ENCODE measurements around the gene MAPK13. TPM values are rescaled to one million over a fixed set of nuclear protein-coding genes. Genes with fewer than 3 reads are reported as not detected.

The MAPK13 gene
- total RNA-seq, 1 donor from 2014 or later, result 34.7 TPM

GRCh38 chr6:36149476-36149875 is 19.2 kb downstream of the MAPK13 start:
- DNase-seq (ENCODE audit: low spot score), result no peak
- Mint-ChIP-seq H3K9me3 (peaks cover 9% of the 10 kb centered on the region), H3K36me3 (ENCODE audit: low read depth) (peaks cover 9% of the 10 kb centered on the region), H3K4me1 (ENCODE audit: low read depth) (peaks cover 16% of the 10 kb centered on the region), H3K27ac (no peak overlapping the region), H3K4me3 (ENCODE audit: low read depth) (no peak overlapping the region), H3K27me3 (ENCODE audit: low read depth) (no peaks in the 10 kb centered on the region)
- intact Hi-C loops (cut with micrococcal nuclease), result no loop called here

GRCh38 chr6:36150283-36150682 is 20.0 kb downstream of the MAPK13 start:
- H3K27me3 Mint-ChIP-seq (ENCODE audit: low read depth), result no peaks in the 10 kb centered on the region
- H3K27ac Mint-ChIP-seq, result peak overlapping the region; percentile 23
- peaks cover 10% of the 10 kb centered on the region for H3K36me3 Mint-ChIP-seq (ENCODE audit: low read depth)
- peaks cover 16% of the 10 kb centered on the region for H3K4me1 Mint-ChIP-seq (ENCODE audit: low read depth)
- DNase-seq (ENCODE audit: low spot score), result no peak
- peaks cover 14% of the 10 kb centered on the region for H3K9me3 Mint-ChIP-seq
- intact Hi-C loops (cut with micrococcal nuclease), result no loop called here
- no peak overlapping the region for H3K4me3 Mint-ChIP-seq (ENCODE audit: low read depth)

GRCh38 chr6:36154286-36154685 is 24.0 kb downstream of the MAPK13 start:
- peaks cover 22% of the 10 kb centered on the region for H3K9me3 Mint-ChIP-seq
- intact Hi-C loops (cut with micrococcal nuclease), result no loop called here
- H3K4me1 Mint-ChIP-seq (ENCODE audit: low read depth), result peaks cover 8% of the 10 kb centered on the region
- H3K27ac Mint-ChIP-seq, result no peak overlapping the region
- H3K4me3 Mint-ChIP-seq (ENCODE audit: low read depth), result no peak overlapping the region
- H3K27me3 Mint-ChIP-seq (ENCODE audit: low read depth), result no peaks in the 10 kb centered on the region
- no peak for DNase-seq (ENCODE audit: low spot score)
- peaks cover 11% of the 10 kb centered on the region for H3K36me3 Mint-ChIP-seq (ENCODE audit: low read depth)

- no peak for DNase-seq (ENCODE audit: low spot score)
- H3K9me3 Mint-ChIP-seq, result peaks cover 28% of the 10 kb centered on the region
- peaks cover 11% of the 10 kb centered on the region for H3K36me3 Mint-ChIP-seq (ENCODE audit: low read depth)
- H3K27me3 Mint-ChIP-seq (ENCODE audit: low read depth), result no peaks in the 10 kb centered on the region
- intact Hi-C loops (cut with micrococcal nuclease), result no loop called here
- no peak overlapping the region for H3K27ac Mint-ChIP-seq
- no peak overlapping the region for H3K4me3 Mint-ChIP-seq (ENCODE audit: low read depth)
- peaks cover under 1% of the 10 kb centered on the region for H3K4me1 Mint-ChIP-seq (ENCODE audit: low read depth)
Measured at GRCh38 chr6:36155662-36156061, 25.3 kb downstream of the MAPK13 start.

- no peak overlapping the region for H3K4me3 Mint-ChIP-seq (ENCODE audit: low read depth)
Measured at GRCh38 chr6:36160147-36160760, 29.9 kb downstream of the MAPK13 start.

GRCh38 chr6:36169023-36170007 is 39.0 kb downstream of the MAPK13 start:
- no peaks in the 10 kb centered on the region for H3K27me3 Mint-ChIP-seq (ENCODE audit: low read depth)

More at GRCh38 chr6:36160147-36160760, 29.9 kb downstream of the MAPK13 start:
- intact Hi-C loops (cut with micrococcal nuclease), result no loop called here
- Mint-ChIP-seq H3K36me3 (ENCODE audit: low read depth) (peaks cover 4% of the 10 kb centered on the region), H3K4me1 (ENCODE audit: low read depth) (no peaks in the 10 kb centered on the region), H3K9me3 (peaks cover 19% of the 10 kb centered on the region), H3K27ac (no peak overlapping the region), H3K27me3 (ENCODE audit: low read depth) (no peaks in the 10 kb centered on the region)
- no peak for DNase-seq (ENCODE audit: low spot score)

GRCh38 chr6:36170704-36171103 is 40.4 kb downstream of the MAPK13 start:
- H3K36me3 Mint-ChIP-seq (ENCODE audit: low read depth), result peaks cover 6% of the 10 kb centered on the region
- H3K4me1 Mint-ChIP-seq (ENCODE audit: low read depth), result peaks cover 33% of the 10 kb centered on the region
- DNase-seq (ENCODE audit: low spot score), result no peak
- peaks cover 8% of the 10 kb centered on the region for H3K9me3 Mint-ChIP-seq
- H3K4me3 Mint-ChIP-seq (ENCODE audit: low read depth), result no peak overlapping the region
- H3K27ac Mint-ChIP-seq, result no peak overlapping the region
- intact Hi-C loops (cut with micrococcal nuclease), result no loop called here
- H3K27me3 Mint-ChIP-seq (ENCODE audit: low read depth), result no peaks in the 10 kb centered on the region

More at GRCh38 chr6:36169023-36170007, 39.0 kb downstream of the MAPK13 start:
- peaks cover 6% of the 10 kb centered on the region for H3K36me3 Mint-ChIP-seq (ENCODE audit: low read depth)
- H3K9me3 Mint-ChIP-seq, result peaks cover 8% of the 10 kb centered on the region
- H3K4me3 Mint-ChIP-seq (ENCODE audit: low read depth), result no peak overlapping the region
- no peak for DNase-seq (ENCODE audit: low spot score)
- intact Hi-C loops (cut with micrococcal nuclease), result loop anchor here (5.0 kb wide), 1 partner anchor 37 kb away; the partner anchor contains the start of gene MAPK13
- peaks cover 33% of the 10 kb centered on the region for H3K4me1 Mint-ChIP-seq (ENCODE audit: low read depth)
- H3K27ac Mint-ChIP-seq, result peak overlapping the region; percentile 78

- H3K9me3 Mint-ChIP-seq, result peaks cover 8% of the 10 kb centered on the region
- H3K27me3 Mint-ChIP-seq (ENCODE audit: low read depth), result no peaks in the 10 kb centered on the region
- H3K4me1 Mint-ChIP-seq (ENCODE audit: low read depth), result peaks cover 33% of the 10 kb centered on the region
- intact Hi-C loops (cut with micrococcal nuclease), result no loop called here
- no peak for DNase-seq (ENCODE audit: low spot score)
- H3K27ac Mint-ChIP-seq, result no peak overlapping the region
- no peak overlapping the region for H3K4me3 Mint-ChIP-seq (ENCODE audit: low read depth)
- H3K36me3 Mint-ChIP-seq (ENCODE audit: low read depth), result peaks cover 6% of the 10 kb centered on the region
Measured at GRCh38 chr6:36171573-36171972, 41.3 kb downstream of the MAPK13 start.

- Mint-ChIP-seq H3K4me1 (ENCODE audit: low read depth) (peaks cover 15% of the 10 kb centered on the region), H3K9me3 (peaks cover 23% of the 10 kb centered on the region), H3K36me3 (ENCODE audit: low read depth) (peaks cover 17% of the 10 kb centered on the region), H3K27ac (no peak overlapping the region), H3K27me3 (ENCODE audit: low read depth) (peaks cover 4% of the 10 kb centered on the region), H3K4me3 (ENCODE audit: low read depth) (no peak overlapping the region)
- DNase-seq (ENCODE audit: low spot score), result no peak
- intact Hi-C loops (cut with micrococcal nuclease), result no loop called here
Measured at GRCh38 chr6:36177166-36177565, 46.9 kb downstream of the MAPK13 start.

- H3K36me3 Mint-ChIP-seq (ENCODE audit: low read depth), result peaks cover 17% of the 10 kb centered on the region
- no peak overlapping the region for H3K27ac Mint-ChIP-seq
- no peak overlapping the region for H3K4me3 Mint-ChIP-seq (ENCODE audit: low read depth)
- DNase-seq (ENCODE audit: low spot score), result no peak
- intact Hi-C loops (cut with micrococcal nuclease), result no loop called here
- peaks cover 7% of the 10 kb centered on the region for H3K4me1 Mint-ChIP-seq (ENCODE audit: low read depth)
- peaks cover 23% of the 10 kb centered on the region for H3K9me3 Mint-ChIP-seq
- peaks cover 9% of the 10 kb centered on the region for H3K27me3 Mint-ChIP-seq (ENCODE audit: low read depth)
Measured at GRCh38 chr6:36178544-36178943, 48.2 kb downstream of the MAPK13 start.

GRCh38 chr6:36180126-36180525 is 49.8 kb downstream of the MAPK13 start:
- H3K4me1 Mint-ChIP-seq (ENCODE audit: low read depth), result peaks cover 7% of the 10 kb centered on the region
- no peak overlapping the region for H3K27ac Mint-ChIP-seq
- H3K4me3 Mint-ChIP-seq (ENCODE audit: low read depth), result no peak overlapping the region
- intact Hi-C loops (cut with micrococcal nuclease), result no loop called here
- H3K27me3 Mint-ChIP-seq (ENCODE audit: low read depth), result peaks cover 9% of the 10 kb centered on the region
- H3K9me3 Mint-ChIP-seq, result peaks cover 23% of the 10 kb centered on the region
- no peak for DNase-seq (ENCODE audit: low spot score)
- peaks cover 17% of the 10 kb centered on the region for H3K36me3 Mint-ChIP-seq (ENCODE audit: low read depth)

GRCh38 chr6:36184311-36184710 is 54.0 kb downstream of the MAPK13 start:
- intact Hi-C loops (cut with micrococcal nuclease), result no loop called here
- Mint-ChIP-seq H3K4me3 (ENCODE audit: low read depth) (no peak overlapping the region), H3K4me1 (ENCODE audit: low read depth) (no peaks in the 10 kb centered on the region), H3K36me3 (ENCODE audit: low read depth) (peaks cover 3% of the 10 kb centered on the region), H3K9me3 (no peaks in the 10 kb centered on the region), H3K27me3 (ENCODE audit: low read depth) (peaks cover 5% of the 10 kb centered on the region), H3K27ac (no peak overlapping the region)
- DNase-seq (ENCODE audit: low spot score), result no peak

- intact Hi-C loops (cut with micrococcal nuclease), result no loop called here
- Mint-ChIP-seq H3K36me3 (ENCODE audit: low read depth) (no peaks in the 10 kb centered on the region), H3K27ac (no peak overlapping the region), H3K4me3 (ENCODE audit: low read depth) (no peak overlapping the region), H3K9me3 (no peaks in the 10 kb centered on the region), H3K27me3 (ENCODE audit: low read depth) (peaks cover 5% of the 10 kb centered on the region), H3K4me1 (ENCODE audit: low read depth) (no peaks in the 10 kb centered on the region)
- no peak for DNase-seq (ENCODE audit: low spot score)
Measured at GRCh38 chr6:36186199-36186598, 55.9 kb downstream of the MAPK13 start.
